GOT3 (cell line): ENCODE data around the gene MLN.

Source experiments
- DNase-seq: peaks from one replicate; lab custom pipeline; 2025; ENCODE audit warnings: mixed read lengths; lab: John Stamatoyannopoulos, UW

The MLN gene

DNA sequence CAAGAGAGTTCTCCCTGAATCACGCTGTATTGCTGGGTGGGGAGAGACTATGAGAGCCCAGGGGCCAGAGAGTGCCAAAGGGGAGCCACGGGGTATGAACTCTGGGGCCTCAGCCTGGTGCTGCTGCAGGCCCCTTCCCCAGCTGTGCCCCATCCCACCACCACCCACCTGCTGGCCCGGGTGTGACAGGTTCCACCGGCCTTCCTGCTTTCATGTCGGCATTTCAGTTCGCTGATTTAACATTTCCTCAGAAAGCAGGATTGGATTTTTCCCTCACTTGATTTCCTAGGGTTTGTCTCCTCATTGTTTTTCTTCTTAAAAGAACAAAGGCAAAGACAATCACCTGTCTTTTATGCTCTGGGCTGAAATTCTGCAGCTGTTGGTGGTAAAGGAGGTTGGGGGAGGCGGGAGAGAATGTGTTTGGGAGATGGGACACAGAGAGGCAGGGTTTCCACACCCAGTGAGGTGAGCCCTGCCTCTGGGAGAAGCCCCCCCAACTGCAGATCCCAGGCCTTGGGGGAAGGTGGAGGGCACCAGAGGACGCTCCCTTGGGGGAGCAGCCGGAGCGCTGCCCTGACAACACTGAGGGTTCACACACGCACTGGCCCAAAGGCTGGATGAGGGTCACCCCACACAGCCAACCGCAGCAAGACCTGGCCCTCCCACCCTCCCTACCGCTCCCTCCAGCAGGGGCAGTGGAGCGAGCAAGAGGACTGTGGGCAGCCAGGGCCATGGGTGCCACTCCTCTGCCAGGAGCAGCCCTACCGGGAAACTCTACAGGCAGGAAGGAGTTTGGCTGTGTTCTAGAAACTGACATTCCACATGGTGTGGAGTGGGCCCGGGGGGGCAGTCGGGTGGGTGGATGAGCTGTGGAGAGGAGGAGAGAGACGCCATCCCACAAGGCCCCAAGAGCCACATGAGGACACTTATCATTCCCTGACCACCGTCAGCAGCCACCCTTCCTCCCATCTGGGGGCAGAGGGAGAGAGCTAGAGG, 10.5 kb upstream of the MLN start:
- no peak for DNase-seq

DNA sequence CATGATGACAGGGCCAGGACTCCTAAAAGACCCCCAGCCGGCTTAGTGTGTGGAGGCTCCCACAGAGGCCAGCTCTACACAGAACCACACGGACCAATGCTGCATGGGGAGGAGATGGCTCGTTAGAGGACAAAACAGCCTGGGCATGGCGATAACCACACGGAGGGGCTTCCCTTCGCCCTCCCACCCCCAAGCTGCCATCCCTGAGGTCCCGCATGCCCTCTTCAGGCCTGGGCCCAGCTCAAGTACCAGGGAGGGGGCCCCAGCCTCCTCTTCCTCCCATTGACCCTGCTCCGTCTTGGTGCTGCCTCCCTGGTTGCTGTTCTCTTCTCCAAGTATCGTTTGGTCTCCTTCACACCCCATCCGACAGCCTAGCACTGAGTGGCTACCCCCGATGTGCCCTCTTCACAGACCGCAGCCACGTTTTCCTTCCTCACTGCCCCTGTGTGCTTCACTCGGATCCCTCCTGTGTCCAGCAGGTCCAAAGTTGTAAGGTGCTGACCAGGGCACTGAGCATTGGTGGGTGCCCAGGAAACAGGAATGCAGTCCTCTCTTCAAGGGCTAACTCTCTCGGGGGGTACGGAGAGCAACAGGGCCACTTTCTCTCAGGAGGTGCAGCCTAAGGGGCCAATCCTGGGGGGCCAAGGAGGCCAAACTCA, 9.6 kb upstream of the MLN start:
- no peak for DNase-seq

DNA sequence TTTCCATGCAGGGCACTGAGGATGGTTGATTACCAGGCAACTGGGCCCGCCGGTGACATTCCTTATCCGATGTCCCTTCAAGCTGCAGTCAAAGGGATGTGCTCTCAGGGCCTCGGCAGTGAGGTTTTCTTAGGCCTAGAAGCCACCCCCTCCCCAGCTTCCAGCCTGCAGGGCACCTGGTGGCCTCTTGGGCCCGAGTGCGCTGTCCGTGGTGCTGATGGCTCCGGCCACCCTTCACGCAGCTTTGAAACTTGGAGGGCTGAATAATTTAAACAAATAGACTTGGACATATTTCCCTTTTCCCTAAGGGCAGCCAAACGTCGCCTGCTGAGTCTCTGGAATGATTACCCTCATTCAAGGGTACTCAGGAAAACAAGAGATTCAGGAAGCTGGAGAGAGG, 8.9 kb upstream of the MLN start:
- DNase-seq: no peak

DNA sequence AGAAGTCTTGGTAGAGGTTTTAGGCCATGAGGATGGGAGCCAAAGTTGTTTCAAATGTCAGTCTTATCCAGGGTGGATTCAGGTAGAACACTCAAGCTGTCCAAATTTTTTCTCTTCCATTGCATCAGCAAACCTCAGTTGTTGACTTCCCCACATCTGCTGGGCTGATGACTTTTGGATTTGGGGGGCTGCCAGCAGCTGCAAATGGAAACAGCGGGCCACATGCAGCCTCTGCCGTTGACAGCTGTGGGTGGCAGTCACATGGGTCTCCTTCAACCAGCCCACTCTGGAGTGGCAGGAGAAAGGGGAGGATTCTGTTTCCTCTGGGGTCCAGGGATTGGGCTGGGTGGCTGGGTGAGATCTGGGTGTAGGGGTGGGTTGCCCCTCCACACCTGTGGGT, 5.8 kb upstream of the MLN start:
- DNase-seq: no peak

DNA sequence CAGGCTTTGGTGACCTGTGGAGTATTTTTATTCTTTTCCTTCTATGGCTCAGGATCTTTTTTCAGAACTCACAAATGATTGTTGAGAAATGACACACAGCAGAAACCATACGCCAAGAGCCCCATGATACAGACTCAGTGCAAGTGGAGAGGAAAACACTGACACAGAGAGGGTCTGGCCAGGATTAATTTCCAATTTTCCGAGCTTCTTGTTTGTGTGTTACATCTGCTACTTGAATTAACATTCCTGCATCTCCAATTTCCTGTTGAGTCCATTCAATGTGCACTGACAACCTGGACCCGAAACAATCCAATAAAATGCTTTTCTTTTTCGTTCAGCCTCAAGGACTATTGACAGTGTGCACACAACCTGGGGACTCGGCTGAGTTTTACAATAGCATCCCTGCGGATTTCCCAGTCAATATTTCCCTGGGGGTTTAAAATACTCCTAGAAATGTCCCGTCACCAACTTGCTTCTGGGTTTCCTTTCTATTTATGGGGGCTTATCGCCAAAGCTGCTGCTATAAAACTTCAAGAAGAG, 4.9 kb upstream of the MLN start:
- DNase-seq: no peak

DNA sequence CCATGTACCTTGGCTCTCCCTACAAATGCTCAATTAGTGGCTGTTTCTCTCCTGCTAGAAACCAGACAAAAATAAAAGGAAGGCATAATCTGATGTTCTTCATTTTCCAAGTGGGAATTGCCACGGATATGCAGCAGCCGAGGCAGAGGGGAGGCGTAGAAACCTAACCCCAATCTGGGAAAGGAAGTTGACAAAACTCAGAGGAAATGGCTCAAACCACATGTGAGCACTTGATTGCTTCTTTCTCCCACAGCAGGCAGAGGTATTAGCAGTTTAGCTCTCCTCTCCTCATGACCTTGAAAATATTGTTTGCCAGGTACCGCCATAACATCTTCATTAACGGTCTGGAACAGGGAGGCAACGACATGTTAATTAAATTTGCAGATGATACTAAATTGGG, 3.8 kb upstream of the MLN start:
- no peak for DNase-seq

DNA sequence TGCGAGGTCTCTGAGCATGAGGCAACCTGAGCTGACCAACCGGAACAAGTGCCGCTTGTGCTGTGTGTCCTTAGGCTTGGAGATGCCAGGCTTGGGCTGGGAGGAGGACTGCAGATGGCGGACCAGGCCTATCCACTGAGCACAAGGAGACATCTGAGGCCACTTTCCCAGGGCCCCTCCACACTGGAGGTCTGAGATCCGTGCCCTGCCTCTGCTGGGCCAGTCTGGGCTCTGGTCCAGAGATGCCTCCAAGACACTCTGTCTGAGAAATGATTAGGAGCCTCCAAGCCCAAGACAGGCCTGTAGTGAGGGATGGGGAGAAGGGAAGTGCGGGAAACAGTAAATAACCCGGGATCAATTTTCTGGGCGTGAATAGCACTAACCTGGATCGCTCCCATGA, 3.0 kb upstream of the MLN start:
- no peak for DNase-seq

DNA sequence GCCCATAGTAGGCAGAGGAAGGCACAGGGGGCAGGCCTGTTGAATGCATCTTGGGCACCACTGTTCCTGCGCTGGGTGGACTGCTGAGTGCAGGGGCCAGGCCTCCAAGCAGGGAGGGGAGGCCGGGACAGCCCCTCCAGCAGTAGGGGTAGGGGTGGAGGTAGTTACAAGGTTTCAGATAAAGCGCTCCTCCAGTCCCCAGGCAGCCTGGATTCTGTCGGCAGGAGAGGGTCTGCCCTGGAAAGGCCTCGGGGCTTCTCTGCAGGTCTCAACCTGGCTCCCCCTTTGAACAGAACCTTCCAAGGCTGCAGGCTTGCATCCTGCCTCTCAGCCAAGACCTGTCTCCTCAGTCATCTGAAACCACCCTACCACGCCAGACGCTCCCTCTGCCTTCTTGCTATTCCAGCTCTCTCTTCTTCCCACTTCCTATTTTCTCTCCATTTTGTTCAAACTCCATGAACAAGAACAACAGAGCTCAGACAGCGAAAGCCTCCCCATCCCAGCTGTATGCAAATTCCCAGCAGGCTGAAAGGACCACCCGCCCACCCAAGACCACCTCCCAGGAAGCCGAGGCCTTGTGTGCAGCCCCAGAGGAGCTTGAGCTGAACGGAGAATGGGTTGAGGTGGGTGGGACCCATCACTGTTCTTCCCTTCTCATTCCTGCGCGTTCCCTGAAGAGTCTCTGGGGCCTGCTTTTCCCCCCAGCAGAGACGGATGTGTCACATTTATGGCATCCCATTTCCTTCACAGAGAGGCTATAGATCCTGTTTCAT, 1.4 kb downstream of the MLN start:
- DNase-seq: no peak

DNA sequence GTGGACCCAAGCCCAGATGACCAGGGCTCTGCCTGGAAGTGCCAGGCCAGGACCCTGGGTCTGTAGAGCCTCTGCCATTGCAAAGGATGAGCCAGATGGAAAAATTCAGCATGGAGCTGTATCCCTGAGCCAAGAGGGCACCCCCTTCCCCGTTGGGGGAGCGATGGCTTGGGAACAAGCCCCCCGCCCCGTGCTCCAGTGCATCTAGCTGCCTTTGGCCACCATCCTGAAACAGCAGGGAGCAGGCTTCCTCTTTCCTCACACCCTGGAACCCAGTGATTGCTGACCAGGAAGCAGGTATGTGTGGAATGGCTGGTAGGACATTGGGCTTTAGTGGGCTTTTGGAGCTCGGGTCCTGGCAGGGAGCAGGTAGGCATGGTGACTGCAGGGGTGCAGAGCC, 2.2 kb downstream of the MLN start:
- no peak for DNase-seq

DNA sequence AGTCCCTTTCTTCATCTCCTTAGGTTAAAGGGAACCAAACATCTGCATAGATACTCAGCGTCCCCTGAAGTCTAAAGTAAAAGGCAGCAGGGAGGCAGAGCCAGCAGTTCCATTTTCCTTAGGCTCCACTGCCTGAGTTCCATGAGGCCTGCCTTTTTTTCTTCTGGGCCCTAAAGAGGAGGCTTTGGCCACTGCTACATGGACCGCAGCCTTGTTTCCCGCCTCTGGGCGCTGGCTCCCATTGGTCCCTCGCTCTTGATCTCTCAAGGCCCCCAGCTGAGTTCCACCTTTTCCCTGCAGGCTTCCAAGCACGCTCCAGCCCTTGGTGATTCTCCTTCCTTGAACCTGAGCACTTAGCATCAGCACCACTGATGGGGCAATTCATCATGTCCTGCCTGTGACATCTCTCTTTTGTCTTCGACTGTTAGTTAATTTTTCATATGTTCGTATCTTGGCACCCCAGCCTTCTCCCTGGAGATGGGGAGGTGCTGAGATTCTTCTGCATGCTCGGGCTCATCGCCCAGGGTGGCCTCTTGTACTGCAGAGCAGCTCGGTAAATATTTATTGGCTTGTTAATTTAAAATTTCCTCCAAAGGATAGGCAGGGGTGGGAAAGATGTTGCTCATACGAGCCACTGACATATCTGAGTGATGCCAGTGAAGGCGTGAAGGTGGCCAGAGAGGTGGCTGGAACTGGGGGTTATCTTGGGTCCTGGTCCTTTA, 3.4 kb downstream of the MLN start:
- DNase-seq: no peak

DNA sequence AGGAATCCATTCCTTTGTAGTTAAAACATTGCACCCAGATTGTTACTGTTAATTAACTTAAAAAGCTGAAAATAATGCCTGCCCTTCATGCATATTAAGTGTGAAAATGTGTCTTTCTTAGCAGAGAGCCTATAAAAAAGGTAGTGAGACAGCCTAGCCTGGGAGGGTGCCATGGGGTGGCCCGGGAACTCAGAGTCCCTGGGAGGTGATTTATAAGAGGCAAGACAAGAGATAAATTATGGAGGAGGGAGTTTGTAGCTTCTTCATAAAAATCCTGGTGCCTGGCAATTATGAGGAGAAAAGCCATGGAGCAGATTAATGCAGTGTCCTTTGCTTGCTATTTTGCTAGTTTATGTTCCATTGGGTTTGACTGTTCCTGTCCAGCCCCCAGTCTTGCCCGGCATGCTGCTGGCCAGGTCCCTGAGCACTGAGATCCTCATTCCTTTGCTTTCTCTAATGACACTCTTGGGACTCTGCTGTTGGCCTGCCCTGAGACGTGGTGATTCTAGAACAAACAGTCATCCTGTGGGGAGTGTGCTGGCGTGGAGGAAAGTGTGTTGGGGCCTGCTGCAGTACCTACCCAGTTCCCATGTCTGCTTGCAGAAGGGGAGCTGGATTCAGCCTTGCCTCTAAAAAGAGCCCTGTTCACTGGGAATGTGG, 4.2 kb downstream of the MLN start:
- no peak for DNase-seq

DNA sequence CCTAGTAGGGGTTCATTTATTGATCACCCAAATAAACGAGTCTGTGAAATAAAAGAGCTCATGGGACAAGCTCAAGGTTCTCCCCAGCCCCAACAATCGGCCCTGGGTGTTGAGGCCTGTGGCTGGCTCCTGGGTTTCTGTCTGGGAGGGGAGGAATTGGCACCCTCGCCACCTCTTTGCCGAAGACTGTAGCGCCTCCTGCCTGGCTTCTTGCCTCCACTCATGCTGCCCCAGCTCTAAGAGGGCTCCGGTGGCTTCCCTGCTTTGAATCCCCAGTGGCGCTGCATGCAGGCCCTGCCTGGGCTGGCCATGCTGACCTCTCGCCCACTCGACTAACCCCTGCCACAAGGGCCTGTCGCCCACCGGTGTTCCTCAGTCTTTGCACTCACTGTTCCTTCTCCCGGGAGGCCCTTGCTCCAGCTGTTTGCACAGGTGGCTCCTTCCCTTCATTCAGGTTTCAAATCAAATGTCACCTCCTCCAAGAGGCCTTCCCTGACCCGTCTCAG, 5.4 kb downstream of the MLN start:
- DNase-seq: no peak

DNA sequence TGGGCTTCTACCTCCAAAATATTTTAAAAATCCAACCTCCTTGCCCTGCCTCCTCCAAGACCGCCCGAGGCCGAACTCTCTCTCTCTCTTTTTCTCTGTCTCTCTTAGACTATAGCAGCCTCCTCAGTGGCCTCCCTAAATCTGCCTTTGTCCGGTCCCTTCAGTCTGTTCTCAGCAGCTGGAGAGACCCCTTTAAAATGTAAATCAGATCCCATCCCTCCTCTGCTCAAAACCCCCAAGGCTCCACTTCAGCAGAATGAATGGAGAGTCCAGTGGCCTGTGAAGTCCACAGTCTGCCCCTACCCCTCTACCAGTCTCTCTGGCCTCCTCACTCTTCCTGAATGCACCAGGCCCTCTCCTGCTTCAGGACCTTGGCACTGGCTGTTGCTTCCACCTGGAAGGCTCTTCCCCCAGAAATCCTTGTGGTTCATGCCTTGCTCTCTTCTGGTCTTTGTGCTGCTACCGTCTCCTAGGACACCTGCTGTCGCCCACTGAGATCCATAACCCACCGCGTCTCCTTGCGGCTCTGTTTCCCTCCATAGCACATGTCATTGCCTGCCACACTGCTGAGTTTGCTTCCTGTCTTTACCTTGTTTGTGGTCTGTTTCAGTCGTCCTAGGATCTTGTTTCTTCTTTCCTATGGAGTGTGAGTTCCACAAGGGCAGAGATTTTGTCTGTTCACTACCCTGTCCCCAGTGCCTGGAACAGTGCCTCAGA, 6.0 kb downstream of the MLN start:
- no peak for DNase-seq

DNA sequence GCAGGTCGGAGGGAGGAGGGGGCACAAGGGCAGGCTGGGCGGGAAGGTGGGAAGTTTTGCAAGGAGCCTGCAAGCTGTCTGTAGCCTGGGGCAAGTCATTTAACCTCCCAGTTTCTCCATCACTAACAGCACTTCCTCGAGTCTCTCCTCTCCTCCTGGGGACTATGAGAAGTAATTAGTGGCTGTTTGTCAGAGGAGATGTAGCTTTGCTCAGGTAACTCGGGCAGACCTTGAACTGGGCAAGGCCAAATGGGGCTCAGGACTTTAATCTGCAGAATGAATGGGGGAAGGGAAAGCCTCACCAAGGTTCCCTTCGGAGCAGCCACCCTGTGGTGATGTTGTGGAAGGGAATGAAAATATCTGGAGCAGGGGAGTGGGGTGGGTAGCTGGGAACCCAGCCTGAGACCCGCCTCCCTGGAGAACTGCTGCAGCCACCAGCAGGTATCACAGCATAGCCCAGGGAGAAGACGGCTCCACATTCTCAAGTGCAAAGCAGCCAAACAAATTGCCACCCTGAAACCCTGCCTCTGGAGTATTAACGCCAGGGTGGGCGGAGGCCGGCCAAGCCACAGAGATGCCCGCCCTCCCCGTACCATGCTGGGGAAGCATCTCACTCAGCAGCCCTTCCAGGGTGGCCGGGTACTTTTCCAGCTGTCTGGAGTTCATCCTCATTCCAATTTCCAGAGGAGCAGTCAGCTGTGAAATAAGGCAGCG, 8.7 kb downstream of the MLN start:
- DNase-seq: no peak

DNA sequence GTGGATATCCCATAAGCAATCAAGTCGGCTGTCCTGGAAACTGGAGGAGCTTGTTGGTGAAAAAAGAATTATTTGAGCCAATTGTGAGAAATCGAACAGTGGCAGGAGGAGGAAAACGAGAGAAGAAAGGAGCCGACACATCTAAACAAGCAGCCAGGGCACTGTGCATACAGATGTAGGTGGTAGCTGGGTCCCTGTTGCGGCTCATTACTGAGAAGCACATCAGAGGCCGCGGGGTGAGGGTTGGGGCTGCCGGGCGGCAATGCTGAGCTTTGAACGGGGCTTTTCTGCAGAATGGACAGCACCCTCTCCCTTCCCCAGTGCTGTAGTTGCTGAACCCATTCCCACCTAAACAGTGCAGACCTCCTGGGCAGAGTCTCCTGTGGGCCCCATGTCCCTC, 10.8 kb downstream of the MLN start:
- no peak for DNase-seq

DNA sequence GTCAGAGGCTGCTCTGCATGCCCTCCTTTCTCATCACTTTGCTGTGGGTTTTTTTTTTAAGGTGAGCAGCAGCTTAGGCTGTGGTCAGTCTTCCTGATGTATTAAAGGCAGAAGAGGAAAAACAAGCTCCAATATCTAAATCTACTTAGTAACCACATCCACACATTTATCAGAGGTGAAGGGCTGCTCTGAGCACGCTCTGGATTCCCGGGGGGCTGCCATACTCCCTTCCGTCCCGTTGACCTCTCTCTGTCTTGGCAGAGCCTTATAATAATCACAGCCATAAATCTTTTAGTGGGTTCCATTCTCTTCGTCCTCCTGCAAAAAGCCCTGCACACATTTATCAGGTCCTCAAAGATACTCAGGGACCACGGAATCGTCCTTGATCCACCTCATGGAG, 12.2 kb downstream of the MLN start:
- DNase-seq: no peak

DNA sequence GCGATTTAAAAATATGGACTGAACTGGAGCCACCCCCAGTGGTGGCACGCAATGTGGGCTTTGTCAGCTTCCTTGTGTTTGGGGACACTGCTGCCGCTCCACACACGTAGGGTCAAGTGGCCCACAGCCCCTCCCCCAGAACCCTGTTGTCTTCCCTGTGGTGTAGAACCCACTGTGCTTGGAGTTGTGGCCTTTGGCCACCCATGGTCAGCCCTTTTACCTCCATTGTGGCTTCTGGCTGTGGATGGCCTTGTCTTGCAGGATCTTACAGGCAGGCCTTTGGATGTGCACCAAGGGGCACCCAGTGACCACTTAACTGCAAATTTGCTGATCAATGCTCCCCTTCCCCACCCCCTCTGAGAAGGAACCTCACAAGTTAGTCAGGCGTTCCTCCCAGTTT, 12.9 kb downstream of the MLN start:
- DNase-seq: no peak

DNA sequence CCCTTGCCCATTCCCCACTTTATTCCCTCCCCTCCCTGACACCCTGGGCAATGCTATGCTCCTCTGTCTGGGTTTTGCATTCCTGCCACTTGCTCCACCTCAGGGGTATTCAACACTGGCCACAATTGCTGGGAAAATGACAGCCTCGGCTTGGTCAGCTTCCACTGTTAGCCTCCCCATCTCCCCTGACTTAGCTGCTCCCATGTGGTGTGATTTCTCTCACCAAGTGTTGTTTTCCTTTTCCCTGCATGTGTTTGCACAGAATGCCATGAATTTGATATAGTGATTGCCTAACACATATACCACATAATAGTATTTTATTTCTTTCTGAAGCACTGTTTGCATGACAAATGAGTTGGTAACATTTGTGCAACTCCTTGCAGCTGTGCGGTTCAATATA, 13.4 kb downstream of the MLN start:
- no peak for DNase-seq

DNA sequence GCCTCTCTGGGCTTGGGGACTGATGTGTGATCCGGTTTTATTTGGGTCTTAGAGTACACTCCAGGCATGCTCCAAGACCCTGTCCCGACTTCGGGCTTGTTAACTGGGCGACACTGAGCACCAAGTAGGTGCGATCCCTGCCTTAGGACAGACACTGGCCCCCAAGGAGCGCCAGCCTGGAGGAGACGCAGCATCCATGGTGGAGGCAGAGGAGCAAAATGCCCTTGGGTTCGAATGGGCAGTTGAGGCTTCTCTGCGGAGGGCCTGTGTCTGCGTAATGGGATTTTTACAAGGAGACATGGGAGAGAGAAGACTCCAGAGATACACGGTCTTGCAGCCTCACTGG, 14.3 kb downstream of the MLN start:
- DNase-seq: no peak
